Right renal cortex interstitium (tissue), 3 donors: ENCODE measurements around the gene APOM. TPM values are rescaled to one million over a fixed set of nuclear protein-coding genes. Genes with fewer than 3 reads are reported as not detected.

ENCODE experiments used
- DNase-seq, 3 donors: peaks; one replicate each; pipeline ENCODE4 v3.0.0-alpha.2; 2013; ENCODE audit warnings: low read depth in 3 of 3, low spot score in 2 of 3
- polyA plus RNA-seq, 3 donors: library from polyadenylated mRNA; unstranded; fragments of 120-200 nt; gene quantifications; one replicate each; pipeline ENCODE4 v1.2.1, GENCODE V29; 2013; ENCODE audit not compliant: insufficient read length in 3 of 3

The APOM gene
- polyA plus RNA-seq, 3 donors: 91.6 to 131 (median 120) TPM

GRCh38 chr6:31654574-31655348 is 933 bp upstream of the APOM start:
- DNase-seq: no peak

GRCh38 chr6:31657406-31658157 is 1.9 kb downstream of the APOM start:
- no peak for DNase-seq

- DNase-seq: no peak
These were observed 2.5 kb downstream of the APOM start for GRCh38 chr6:31658158-31658688.

- no peak for DNase-seq
These were observed 3.4 kb downstream of the APOM start for GRCh38 chr6:31658983-31659648.

- DNase-seq: no peak
These were observed 4.1 kb downstream of the APOM start for GRCh38 chr6:31659649-31660380.

- DNase-seq: peak in 1 of 3 donors; percentile 78
These were observed 4.9 kb downstream of the APOM start, which contains the start of gene C6orf47 for GRCh38 chr6:31660381-31661261. Gene C6orf47, minus strand, starts transcription at chr6:31660778. Its CDS starts 831 bp downstream, at chr6:31659947.

GRCh38 chr6:31661262-31662123 is 5.8 kb downstream of the APOM start:
- DNase-seq: no peak

GRCh38 chr6:31662124-31662723 is 6.5 kb downstream of the APOM start:
- no peak for DNase-seq

- no peak for DNase-seq
These were observed 7.6 kb downstream of the APOM start for GRCh38 chr6:31663126-31663960.

GRCh38 chr6:31663961-31664789 is 8.5 kb downstream of the APOM start:
- no peak for DNase-seq

GRCh38 chr6:31664790-31665500 is 9.3 kb downstream of the APOM start, which contains the start of gene GPANK1:
Gene GPANK1, minus strand, starts transcription at chr6:31664997. Its CDS starts 519 bp downstream, at chr6:31664478.
- peak in 2 of 3 donors; percentile 89 to 92 for DNase-seq

GRCh38 chr6:31665501-31666336 is 10.0 kb downstream of the APOM start, which contains the start of gene CSNK2B:
Gene CSNK2B, plus strand, starts transcription at chr6:31666080. Its CDS starts 752 bp downstream, at chr6:31666832.
- peak in 2 of 3 donors; percentile 90 to 96 for DNase-seq

GRCh38 chr6:31666337-31666965 is 10.8 kb downstream of the APOM start:
- no peak for DNase-seq

- no peak for DNase-seq
These were observed 14.0 kb downstream of the APOM start, which contains the start of gene LY6G5B for GRCh38 chr6:31669676-31670075. Gene LY6G5B, plus strand, starts transcription at chr6:31669976. Its CDS starts 975 bp downstream, at chr6:31670951.
